HL-60/S4 treated with phorbol 12-myristate 13-acetate at 8.2 ng/mL for 4 days and 3 days (cell line): ENCODE results near the gene TOMM70.
"Not testable (repeated sequence)": the region's sequence is repeated elsewhere in the genome, so short reads cannot be mapped to it uniquely, and the experiment has no call there.

Source experiments
- in situ Hi-C: fragments of 300-500 bp; cut with MboI; formaldehyde crosslinking; loops from 2 replicates; pipeline ENCODE4 v1.15.0; 2022; ENCODE audit warnings: low sequenced_read_pairs

Gene TOMM70

DNA sequence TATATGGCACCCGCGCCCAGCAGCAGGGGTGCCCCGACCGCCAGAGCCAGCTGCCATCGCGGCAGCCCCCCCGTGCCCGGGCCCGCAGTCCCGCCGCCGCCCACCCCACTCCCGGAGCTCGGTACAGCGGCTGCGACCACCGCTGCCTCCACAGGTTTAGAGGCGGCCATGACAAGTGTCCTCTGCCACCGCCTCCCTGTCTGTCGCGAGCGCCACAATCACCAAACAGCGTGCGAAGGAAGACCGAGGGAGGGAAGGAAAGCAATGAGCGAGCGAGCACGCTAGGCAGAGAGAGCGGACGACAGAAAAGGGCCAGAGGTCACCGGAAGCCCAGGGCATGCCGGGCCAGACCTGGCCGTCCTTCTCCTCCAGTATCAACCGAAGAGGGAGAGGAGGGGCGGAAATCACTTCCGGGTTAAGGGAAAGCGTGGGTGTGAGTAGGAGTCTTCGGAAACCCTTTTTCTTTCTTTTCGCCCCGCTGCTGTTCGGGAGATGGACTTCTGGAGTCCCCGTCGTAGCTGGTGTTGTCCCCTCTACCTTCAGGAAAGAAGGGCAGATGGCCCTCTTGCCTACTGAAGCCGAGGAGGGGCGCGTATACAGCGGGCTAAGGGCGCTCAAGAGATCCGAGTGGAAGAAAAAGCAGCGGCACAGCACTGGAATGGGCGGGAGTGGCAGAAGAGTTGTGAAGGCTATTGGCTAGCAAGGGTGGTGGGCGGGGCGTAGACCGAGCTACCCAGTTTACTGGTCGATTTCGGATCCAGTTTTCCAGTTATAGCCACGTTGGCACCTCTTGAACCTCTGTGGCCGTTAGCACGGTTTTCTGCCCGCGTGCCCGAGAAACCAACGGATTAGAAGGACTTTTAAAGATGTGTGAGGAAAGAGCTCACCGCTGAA is at the start of gene TOMM70, which contains the start of gene LNP1:
Gene TOMM70 (minus strand): TSS at position 310 of the 894 bp plus-strand sequence. CDS start 140 bp downstream, at position 170.
Gene LNP1 (plus strand): TSS at position 760 of the 894 bp plus-strand sequence. CDS start 28,191 bp downstream, outside the sequence.
- in situ Hi-C loops, result no loop called here

DNA sequence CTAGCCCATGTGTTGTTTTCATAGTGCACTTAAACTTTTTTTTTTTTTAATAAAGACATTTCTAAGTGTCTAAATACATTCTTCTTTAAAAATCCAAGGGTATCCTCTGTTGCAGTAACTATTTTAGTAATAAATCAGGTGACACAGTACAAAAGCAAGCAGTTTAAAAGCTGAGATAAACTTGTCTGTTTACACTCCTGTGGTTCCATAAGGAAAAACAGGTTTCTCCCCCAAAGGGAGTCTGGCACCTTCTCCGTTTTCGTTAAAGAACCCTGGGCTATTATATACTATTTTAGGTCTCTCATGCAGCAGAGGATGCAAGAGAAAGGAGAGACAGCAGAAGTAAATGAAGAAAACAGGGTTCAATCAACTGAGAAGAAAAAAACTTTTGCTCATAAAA is 48.3 kb upstream of the TOMM70 start:
- in situ Hi-C loops, result no loop called here

DNA sequence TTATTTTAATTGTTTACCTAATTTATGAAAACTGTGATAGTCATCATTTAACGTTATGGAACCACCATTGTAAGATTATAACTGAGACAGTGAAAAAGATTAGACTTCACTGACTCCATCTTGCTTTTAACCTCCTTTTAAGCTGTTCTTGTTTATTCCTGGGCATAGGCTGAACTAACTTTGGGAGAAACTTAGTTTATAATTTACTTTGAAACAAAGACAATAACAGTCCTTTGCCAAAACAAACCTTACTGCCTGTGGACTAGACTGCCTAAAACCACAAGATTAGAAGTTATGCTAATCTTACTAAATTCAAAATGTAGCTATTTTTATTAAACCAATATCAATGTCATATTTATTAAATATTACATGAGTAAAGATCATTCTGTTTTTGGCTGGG is 47.2 kb upstream of the TOMM70 start:
- in situ Hi-C loops, result no loop called here

DNA sequence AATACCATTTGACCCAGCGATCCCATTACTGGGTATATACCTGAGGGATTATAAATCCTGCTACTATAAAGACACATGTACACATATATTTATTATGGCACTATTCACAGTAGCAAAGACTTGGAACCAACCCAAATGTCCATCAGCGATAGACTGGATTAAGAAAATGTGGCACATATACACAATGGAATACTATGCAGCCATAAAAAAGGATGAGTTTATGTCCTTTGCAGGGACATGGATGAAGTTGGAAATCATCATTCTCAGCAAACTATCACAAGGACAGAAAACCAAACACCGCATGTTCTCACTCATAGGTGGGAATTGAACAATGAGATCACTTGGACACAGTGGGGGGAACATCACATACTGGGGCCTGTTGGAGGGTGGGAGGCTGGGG is 46.2 kb upstream of the TOMM70 start:
- in situ Hi-C loops, result not testable (repeated sequence)

DNA sequence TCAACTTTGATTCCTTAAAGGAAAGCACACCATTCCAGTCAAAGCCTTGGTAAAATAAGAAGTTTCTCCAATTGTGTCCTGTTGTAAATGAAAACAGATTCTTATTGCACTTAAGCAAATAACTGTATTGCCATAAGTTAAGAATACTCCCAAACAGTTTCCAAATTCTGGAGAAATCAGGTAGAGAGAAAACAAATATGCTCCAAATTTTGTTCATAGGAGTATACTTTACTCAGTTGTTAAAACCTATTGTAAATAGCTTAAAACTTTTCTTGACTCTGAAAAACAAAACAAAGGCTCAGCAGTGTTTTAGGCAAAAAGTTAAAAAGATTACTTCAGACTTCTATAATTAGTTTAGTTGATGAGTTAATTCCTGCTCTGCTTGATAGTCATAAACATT is 42.8 kb upstream of the TOMM70 start:
- in situ Hi-C loops, result no loop called here

DNA sequence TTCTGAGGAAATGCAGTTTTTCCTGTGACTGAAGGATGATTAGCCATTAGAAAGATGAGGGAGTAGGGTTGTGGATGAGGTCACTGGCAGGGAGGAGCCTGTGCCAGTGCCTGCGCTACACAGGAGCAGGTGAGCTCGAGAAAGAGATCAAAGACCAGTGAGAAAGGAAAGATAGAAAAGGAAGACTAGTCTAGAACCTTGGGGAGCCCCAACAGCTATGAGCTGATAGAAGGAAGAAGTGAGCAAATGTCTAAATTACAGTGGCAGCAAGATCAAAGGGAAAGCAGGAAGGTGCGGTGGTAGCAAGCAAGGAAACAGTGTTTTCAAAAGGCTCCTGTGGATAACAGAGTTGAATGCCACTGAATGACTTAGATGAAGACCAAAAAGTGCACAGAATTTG is 40.0 kb upstream of the TOMM70 start:
- in situ Hi-C loops, result no loop called here

DNA sequence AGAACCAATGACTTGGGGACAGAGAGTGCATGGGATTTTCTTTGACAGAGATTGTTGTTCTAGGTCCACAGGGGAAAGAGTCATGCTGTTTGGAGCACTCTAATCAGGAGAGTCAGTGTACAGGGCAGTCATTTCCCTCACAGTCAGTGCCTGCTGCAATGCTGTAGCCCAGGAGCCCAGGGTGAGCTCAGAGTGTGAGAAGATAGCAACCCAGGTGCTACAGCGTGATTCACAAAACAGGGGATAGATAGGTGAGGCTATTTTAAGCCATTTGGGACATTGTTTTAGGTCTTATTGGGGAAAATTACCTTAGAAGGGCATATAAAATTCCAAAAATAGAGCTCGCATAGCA is 37.7 kb upstream of the TOMM70 start:
- in situ Hi-C loops, result no loop called here

DNA sequence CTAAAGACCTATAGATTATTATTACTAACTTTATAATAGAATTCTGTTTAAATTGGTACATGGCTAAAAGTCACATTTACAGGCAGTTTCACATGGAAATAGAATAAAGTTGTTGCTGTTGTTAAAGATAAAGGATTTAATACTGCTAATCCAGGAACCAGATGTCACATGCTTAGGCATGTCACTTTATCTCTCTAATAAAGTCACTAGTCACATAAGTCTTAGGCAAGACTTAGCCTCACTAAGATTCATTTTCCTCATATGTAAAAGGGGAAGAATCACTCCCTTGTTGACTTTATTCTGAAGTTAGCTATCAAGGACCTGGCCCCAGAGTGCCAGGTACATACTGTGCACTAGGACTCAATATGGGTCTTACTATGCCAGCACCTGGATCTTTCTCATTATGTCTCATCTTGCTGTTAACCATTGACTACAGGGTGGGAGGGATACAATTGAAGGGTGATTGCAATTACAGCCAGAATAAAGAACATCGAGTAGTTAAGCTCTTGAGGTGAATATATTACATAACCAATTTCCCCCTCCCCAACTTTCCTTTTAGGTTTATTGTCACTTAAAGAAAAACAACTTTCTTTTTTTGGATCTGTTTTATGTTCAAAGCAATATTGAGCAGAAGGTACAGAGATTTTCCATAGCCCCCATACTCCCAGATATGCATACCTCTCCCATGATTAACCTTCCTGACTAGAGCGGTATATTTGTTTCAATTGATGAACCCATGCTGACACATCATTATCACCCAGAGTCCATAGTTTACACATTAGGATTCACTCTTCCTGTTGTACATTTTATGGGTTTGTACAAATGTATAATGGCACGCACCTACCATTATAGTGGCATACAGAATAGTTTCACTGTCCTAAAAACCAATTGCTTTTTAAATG is 37.1 kb upstream of the TOMM70 start:
- in situ Hi-C loops, result no loop called here

DNA sequence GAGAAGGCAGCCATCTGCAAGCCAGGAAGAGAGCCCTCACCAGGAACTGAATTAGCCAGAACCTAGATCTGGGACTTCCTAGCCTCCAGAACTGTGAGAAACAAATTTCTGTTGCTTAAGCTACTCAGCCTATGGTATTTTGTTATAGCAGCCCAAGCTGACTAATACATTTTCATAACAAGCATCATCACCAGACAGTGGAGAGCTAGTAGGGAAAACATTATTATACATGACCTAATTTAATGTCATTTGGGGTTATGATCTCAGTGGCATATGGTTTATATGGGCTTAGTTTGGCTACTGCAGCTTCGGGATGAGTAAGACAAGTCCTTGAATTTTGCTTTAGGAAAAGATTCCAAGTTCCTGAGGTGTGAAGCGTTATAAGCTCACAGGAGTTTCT is 36.1 kb upstream of the TOMM70 start:
- in situ Hi-C loops, result no loop called here

DNA sequence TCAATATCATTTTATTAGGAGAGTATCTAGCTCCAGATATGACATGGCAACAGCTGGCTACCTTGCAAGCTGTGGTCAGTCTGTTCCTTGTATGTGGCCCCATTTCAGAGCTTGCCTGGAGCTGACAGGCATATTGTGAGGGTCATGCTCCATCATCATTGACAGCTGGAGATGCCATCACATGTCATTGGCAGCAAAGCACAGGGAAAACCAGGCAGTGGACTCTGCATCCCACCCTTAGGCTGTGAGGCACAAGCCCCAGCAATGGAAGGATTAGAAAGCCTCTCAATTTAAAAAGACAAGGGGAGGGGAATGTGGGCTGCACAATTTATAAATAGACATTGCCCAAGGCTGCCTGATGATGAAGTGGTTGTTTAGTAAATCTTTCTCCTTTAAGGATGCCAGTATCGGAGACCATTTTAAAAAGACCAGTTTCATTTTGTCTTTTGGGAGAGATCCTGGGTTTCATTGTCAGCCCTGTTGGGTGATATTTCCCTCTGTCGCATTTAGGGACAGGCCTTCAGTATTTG is 28.4 kb upstream of the TOMM70 start:
- in situ Hi-C loops, result no loop called here

DNA sequence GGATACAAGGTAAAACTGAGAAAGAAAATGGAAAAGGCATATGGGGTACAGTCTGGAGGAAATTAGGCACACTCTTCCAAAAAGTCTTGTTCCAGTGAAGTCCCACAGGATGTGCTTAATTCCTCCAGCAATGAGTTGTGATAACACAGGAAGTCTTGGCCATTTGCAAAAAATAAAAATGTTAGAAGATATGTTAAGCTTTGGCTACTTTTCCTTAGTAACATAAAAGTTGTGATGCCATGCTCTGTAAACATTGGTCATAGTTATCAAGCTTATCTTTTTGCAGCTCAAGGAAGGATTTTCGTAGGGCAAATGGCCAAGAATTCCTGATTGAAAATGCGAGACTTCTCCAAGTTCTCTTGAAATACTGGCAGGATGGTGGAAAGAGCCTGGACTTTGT is 26.8 kb upstream of the TOMM70 start:
- in situ Hi-C loops, result no loop called here

DNA sequence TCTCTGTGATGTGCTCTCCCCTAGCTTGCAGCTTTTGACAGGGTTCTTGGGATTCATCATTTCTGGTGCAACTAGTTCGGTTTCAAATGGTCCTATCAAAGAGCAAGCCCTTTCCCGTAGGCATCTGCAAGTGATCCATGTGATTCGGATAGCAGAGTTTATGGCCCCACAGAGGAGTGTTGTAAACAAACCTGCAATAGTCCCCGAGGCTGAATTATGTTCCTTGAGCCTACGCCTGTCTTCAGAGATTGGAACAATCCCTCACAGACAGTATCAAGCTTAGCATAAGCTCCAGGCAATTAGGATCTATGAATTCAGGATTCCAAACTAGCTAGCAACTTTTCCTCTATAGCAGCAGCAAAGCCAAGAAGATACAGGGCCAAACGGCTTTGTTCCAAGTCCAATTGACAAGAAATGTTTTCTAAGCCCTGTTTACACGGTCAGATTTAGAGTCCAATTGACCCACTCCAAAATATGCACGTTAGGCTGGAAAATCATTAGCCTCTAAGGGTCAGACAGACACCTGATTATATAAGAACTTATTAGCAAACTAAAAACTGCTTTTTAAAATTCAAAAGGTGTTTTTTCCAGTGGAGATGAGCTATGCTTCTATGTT is 25.3 kb upstream of the TOMM70 start:
- in situ Hi-C loops, result no loop called here

DNA sequence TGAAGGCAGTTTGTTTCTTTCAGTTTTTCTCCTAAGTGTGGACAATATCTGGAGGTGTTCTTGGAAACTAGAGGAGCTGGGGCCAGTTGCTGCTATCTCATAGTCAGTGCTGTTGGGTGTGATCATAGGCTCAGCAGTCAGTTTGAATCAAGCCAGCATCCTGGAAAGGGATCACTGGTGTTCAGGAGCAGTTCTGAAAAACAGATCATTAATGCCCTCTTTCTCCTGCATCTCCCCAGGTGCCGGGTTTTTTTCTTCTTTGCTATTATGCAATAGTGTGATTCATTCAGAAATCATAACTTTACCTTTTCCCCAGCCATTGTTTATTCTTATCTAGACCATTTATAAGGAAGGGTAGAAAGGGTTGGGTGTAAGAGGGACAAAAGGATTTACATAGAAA is 24.4 kb upstream of the TOMM70 start:
- in situ Hi-C loops, result no loop called here

DNA sequence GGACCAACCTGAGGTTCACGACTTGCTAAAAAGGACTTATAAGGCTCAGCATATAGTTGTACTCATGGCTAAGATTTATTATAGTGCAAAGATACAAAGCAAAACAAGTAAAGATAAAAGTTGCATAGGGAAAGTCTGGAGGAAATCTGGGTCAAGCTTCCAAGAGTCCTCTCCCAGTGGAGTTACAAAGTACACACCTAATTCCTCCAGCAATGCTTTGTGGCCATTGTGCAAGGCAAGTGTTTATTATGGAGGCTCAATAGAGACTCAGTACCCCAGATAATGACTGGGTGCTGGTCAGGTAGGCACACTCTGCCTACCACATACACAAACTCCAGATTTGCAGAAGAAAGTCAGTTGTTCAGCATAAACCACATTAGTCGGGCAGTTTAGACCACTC is 23.4 kb upstream of the TOMM70 start:
- in situ Hi-C loops, result no loop called here

DNA sequence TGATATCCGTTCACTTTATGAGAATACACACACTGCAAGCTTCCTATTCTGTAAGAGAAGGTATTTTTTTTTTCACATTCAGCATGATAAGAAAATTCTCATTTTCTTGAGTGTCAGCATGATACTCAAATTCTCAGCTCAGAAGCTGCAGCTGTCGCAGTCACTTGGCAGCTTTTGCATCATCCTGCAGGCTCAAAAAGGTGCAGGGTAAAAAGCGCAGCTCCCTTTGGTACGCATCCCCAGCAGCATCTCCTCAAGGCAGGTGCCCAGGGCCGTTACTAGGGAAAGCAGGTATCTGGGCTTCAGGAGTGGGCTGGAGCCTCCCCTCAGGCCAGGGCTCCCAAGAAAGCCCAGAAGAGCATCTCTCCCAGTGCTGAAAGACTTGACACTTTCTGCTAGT is 22.7 kb upstream of the TOMM70 start:
- in situ Hi-C loops, result no loop called here

DNA sequence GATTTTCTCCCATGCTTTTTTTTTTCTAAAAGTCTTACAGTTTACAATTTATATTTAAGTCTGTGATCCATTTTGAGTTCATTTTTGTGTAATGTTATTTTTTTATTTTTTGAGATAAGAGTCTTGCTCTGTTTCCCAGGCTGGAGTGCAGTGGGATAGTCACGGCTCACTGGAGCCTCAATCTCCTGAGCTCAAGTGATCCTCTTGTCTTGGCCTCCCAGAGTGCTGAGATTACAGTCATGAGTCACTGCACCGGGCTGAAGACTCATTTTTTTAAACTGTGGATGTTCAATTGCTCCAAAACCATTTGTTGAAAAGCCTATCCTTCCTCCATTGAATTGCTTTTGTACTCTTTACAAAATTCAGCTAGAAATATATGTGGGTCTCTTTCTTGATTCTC is 20.0 kb upstream of the TOMM70 start:
- in situ Hi-C loops, result no loop called here

DNA sequence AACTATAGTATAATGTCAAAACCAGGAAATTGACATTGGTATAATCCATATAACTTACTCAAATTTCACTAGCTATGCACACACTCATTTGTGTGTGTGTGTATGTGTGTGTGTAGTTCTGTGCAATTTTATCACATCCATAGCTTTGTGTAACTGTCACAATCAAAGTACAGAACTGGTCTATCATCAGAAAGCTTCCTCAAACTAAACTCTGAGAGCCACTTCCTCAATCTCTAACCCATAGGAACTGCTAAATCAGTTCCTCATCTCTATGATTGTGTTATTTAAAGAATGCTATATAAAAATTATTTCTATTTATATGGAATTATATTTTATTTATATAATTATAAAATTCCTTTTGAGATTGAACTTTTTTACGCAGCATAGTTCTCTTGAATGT is 18.5 kb upstream of the TOMM70 start:
- in situ Hi-C loops, result no loop called here

DNA sequence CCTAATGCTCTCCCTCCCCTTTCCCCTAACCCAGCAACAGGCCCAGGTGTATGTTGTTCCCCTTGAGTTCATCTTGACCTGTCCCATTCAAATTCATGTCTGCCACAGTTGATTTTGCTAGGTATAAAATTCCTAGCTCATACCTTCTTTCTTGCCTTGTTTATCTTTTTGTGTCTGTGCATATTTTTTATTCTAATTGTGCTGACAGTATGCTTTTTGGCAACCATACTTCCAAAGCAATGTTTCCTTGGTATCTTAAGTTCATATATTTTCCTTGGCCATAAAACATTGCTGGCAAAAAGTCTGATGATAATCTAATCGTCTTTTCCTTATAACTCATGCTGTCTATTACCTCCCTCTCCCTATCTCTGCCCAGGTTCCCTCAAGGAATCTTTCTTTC is 16.0 kb upstream of the TOMM70 start:
- in situ Hi-C loops, result no loop called here

DNA sequence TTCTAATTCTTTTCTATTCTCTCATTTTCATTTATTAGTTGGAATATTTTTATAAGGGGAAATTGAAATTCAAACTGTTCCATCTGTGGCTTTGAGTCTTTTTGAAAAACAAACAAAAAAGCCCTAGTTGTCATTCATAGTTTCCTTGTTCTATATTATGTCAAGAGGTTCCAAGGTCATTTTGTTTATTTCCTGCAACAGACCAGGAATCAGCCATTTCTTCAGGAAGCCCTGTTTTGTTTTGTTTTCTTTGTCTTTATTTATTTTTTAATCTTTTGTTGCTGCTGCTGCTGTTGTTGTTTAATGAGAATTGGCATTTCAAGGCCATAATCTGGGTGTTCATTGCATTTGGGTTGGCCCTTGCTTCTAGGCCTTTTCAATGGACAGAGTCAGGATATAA is 15.3 kb upstream of the TOMM70 start:
- in situ Hi-C loops, result no loop called here

DNA sequence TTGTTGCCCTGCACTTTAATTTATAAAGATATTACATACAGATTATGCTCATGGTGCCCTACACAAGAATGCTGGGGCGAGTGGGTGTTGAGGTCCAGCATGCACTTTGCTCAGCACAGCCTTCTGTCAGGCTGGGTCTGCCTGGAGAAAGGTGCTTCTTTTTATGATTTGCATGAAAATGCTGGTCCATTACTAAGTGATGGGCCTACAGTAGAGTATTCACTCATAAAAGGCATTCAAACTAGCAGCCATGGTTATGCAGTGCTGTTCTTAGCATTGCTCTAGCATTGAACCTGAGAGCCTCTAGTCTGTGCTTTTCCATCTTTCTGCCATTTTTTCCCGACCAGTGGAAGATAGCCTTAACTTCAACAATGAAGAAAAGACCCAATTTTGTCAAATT is 12.7 kb upstream of the TOMM70 start:
- in situ Hi-C loops, result no loop called here

DNA sequence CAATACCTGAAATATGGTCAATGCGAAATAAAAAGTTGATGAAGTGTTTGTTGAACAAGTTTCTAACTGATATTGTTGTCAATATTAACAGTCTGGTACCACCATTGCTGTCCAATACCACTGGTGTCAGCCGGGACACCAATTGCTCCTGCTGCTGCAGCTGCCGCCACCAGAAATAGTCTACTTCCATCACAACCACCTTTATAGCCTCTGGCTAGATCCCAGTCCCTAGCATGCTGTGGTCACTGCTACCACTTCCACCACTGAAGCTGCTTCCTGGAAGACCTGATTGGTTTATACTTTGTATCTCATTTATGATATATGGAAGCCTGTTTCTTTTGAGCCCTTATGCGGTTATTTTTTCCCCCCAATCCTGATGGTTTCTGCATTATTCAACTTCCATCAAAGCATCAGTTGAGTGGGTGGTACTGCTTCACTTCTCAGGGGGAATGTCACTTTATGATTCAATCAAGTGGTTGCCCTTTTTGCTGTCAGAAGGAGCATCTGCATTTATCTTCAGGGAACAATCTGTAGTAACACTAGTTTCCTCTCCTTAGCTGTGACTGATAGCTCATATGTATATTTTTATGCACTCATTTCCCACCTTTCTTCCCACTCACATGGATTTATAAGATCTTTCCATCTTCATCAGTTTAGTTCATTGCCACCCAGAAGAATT is 12.2 kb upstream of the TOMM70 start:
- in situ Hi-C loops, result no loop called here
